Fibroblast of skin of abdomen (primary cell): ENCODE results near the gene DNAJB11. TPM values are rescaled to one million over a fixed set of nuclear protein-coding genes. Genes with fewer than 3 reads are reported as not detected.
"Not testable (repeated sequence)": the region's sequence is repeated elsewhere in the genome, so short reads cannot be mapped to it uniquely, and the experiment has no call there.

Experiments used
- DNase-seq: peaks from one replicate; pipeline ENCODE4 v3.0.0-alpha.2; 2013
- polyA plus RNA-seq, 2 experiments: library from polyadenylated mRNA; unstranded; fragments of 120-200 nt; gene quantifications; one replicate each; pipeline ENCODE4 v1.2.1, GENCODE V29; 2013; ENCODE audit not compliant: insufficient read length in 2 of 2

The DNAJB11 gene
- polyA plus RNA-seq (2013, experiment 1 of 2; ENCODE audit: insufficient read length), result 80.6 TPM
- polyA plus RNA-seq (2013, experiment 2 of 2; ENCODE audit: insufficient read length), result 78.9 TPM

GRCh38 chr3:186570096-186570940, at the start of gene DNAJB11:
Gene DNAJB11 (plus strand): TSS chr3:186570720. CDS start chr3:186570898, 178 bp downstream.
- DNase-seq, result peak; percentile 100

- DNase-seq, result no peak
Measured at GRCh38 chr3:186520957-186521842, 49.3 kb upstream of the DNAJB11 start.

GRCh38 chr3:186523022-186523421, 47.5 kb upstream of the DNAJB11 start:
- no peak for DNase-seq

- no peak for DNase-seq
Measured at GRCh38 chr3:186523434-186523833, 47.1 kb upstream of the DNAJB11 start.

GRCh38 chr3:186524616-186525015, 45.9 kb upstream of the DNAJB11 start:
- no peak for DNase-seq

GRCh38 chr3:186525369-186526255, 44.9 kb upstream of the DNAJB11 start:
- DNase-seq, result no peak

- DNase-seq, result no peak
Measured at GRCh38 chr3:186526256-186526606, 44.3 kb upstream of the DNAJB11 start.

- DNase-seq, result no peak
Measured at GRCh38 chr3:186529201-186529999, 41.1 kb upstream of the DNAJB11 start.

GRCh38 chr3:186530415-186530814, 40.1 kb upstream of the DNAJB11 start:
- DNase-seq, result no peak

GRCh38 chr3:186531694-186532093, 38.8 kb upstream of the DNAJB11 start:
- DNase-seq, result not testable (repeated sequence)

- DNase-seq, result no peak
Measured at GRCh38 chr3:186532598-186533072, 37.9 kb upstream of the DNAJB11 start.

- no peak for DNase-seq
Measured at GRCh38 chr3:186534113-186534669, 36.3 kb upstream of the DNAJB11 start.

- DNase-seq, result no peak
Measured at GRCh38 chr3:186536883-186537844, 33.4 kb upstream of the DNAJB11 start.

- DNase-seq, result no peak
Measured at GRCh38 chr3:186538779-186539178, 31.7 kb upstream of the DNAJB11 start.

- peak; percentile 70 for DNase-seq
Measured at GRCh38 chr3:186540221-186540834, 30.2 kb upstream of the DNAJB11 start.

- peak; percentile 21 for DNase-seq
Measured at GRCh38 chr3:186540835-186541226, 29.7 kb upstream of the DNAJB11 start.

GRCh38 chr3:186544281-186544680, 26.2 kb upstream of the DNAJB11 start, which contains the start of gene CRYGS:
Gene CRYGS (minus strand): TSS chr3:186544380. CDS start chr3:186544326, 54 bp downstream.
- DNase-seq, result peak; percentile 20

GRCh38 chr3:186549497-186549896, 21.0 kb upstream of the DNAJB11 start:
- no peak for DNase-seq

- no peak for DNase-seq
Measured at GRCh38 chr3:186551387-186551786, 19.1 kb upstream of the DNAJB11 start.
